ENCODE measurements around the gene PI4KB.

GRCh38 chr1:151347523-151348246 is 20.5 kb upstream of the PI4KB start:
- no peak for TF ChIP-seq POLR2A (IDR thresholded peaks at IDR 0.05)
- TF ChIP-seq CTCF (IDR thresholded peaks at IDR 0.05), result no peak

Data from body of pancreas (tissue), 4 donors.